Testis (tissue), 3 donors: ENCODE results near the gene ELFN1. TPM values are rescaled to one million over a fixed set of nuclear protein-coding genes. Genes with fewer than 3 reads are reported as not detected.

Source experiments
- DNase-seq: peaks from one replicate; pipeline ENCODE4 v3.0.0-alpha.2; 2019
- H3K27ac ChIP-seq, 2 donors: fragments of 200-600 bp; sonication (generic); one replicate each; pipeline ENCODE4 v1.5.1; 2019
- H3K27me3 ChIP-seq: fragments of 200-600 bp; sonication (generic); one replicate; pipeline ENCODE4 v1.5.1; 2019
- H3K36me3 ChIP-seq: fragments of 200-600 bp; sonication (generic); one replicate; pipeline ENCODE4 v1.5.1; 2017; ENCODE audit warnings: low read depth; ENCODE audit errors: missing control alignments
- H3K4me1 ChIP-seq: fragments of 200-600 bp; sonication (generic); one replicate; pipeline ENCODE4 v1.5.1; 2019
- H3K4me3 ChIP-seq, 2 donors: fragments of 200-600 bp; sonication (generic); one replicate each; pipeline ENCODE4 v1.5.1; 2017 to 2019
- H3K9me3 ChIP-seq: fragments of 200-600 bp; sonication (generic); one replicate; pipeline ENCODE4 v1.5.1; 2017
- POLR2A ChIP-seq: fragments of 450-650 bp; IDR thresholded peaks from one replicate; pipeline ENCODE4 v1.6.1; 2017; ENCODE audit warnings: antibody characterized with exemption, mild to moderate bottlenecking, moderate library complexity
- WGBS, 2 donors: methylation state at CpG; one replicate each; pipeline ENCODE4 v1.1.5; 2018; 5-methylcytosine and 5-hydroxymethylcytosine counted together
- intact Hi-C: fragments of 100-400 bp; cut with DNase I; formaldehyde crosslinking; loops from one replicate; pipeline ENCODE4 v1.15.1; 2023; ENCODE audit warnings: low total_unique reads
- polyA plus RNA-seq: library from polyadenylated mRNA; stranded (reverse); fragments of 350-450 nt; fragmentation: Illumina TruSeq; extraction: RNeasy Lipid Tissue Mini Kit (QIAGEN cat#74804); gene quantifications from one replicate; pipeline ENCODE4 v1.2.3, GENCODE V29; 2014; ENCODE audit warnings: low read depth, low replicate concordance; ENCODE audit not compliant: insufficient read depth
- total RNA-seq, 2 donors: library from RNA; depleted of rRNA; stranded (reverse); fragments of >200 nt; gene quantifications; one replicate each; pipeline ENCODE4 v1.2.3, GENCODE V29; 2016
- TF ChIP-seq, protein P1 (sequence below), 3 experiments: fragments of 450-650 bp in 2 of 3; fragments of 200-600 bp in 1 of 3; sonication (generic) in 1 of 3; IDR thresholded peaks; one replicate each; pipeline ENCODE4 v1.5.1; 2016 to 2019; ENCODE audit warnings: antibody characterized with exemption in 3 of 3, mild to moderate bottlenecking in 2 of 3, moderate library complexity in 1 of 3

The ELFN1 gene
- total and polyA plus RNA-seq, 3 donors from 2014 or later: 2.3 to 3.2 (median 2.8) TPM

DNA sequence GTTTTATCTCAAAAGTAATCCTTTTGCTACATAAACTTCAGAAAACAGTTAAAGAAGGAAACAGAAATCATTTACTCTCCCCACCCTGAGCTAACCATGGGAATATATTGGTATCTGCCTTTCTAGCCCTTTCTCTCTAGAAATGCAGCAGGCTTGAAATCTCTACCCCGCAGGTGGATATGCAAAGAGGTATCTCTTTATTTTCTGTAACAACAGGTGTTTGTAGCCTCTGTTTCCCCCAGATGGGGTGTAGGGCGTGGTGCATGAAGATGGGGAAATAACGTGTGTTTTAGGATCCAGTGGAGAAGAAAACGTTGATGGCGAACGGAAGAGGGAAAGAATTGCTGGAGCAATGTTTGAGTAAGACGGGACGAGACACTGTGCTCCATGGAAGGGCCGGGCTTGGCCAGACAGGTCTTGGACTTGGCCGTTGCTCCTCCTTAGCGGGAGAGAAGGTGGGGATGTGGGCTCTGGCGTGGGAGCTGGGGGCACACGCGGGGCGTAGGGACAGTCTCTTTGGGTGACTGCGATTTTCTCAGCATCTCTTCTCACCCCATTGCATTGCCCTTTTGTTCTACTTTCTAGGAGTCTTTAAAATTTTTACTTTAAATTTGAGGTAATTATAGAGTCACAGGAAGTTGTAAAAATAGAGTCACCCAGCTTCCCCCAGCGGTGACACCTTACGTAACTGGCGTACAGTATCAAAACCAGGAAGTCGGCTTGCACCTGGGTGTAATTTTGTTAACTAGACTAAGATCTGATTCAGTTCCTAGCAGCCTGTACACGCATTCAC lies 82.9 kb downstream of the ELFN1 start:
- Histone ChIP-seq H3K9me3 (no peaks in the 10 kb centered on the region), H3K4me1 (peaks cover 15% of the 10 kb centered on the region), H3K27ac (no peak overlapping the region), H3K27me3 (no peaks in the 10 kb centered on the region), H3K36me3 (no peaks in the 10 kb centered on the region), H3K4me3 (no peak overlapping the region)
- no peak for DNase-seq
- TF ChIP-seq, protein P1, sequence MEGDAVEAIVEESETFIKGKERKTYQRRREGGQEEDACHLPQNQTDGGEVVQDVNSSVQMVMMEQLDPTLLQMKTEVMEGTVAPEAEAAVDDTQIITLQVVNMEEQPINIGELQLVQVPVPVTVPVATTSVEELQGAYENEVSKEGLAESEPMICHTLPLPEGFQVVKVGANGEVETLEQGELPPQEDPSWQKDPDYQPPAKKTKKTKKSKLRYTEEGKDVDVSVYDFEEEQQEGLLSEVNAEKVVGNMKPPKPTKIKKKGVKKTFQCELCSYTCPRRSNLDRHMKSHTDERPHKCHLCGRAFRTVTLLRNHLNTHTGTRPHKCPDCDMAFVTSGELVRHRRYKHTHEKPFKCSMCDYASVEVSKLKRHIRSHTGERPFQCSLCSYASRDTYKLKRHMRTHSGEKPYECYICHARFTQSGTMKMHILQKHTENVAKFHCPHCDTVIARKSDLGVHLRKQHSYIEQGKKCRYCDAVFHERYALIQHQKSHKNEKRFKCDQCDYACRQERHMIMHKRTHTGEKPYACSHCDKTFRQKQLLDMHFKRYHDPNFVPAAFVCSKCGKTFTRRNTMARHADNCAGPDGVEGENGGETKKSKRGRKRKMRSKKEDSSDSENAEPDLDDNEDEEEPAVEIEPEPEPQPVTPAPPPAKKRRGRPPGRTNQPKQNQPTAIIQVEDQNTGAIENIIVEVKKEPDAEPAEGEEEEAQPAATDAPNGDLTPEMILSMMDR (IDR thresholded peaks at IDR 0.05): no peak
- no peak for TF ChIP-seq POLR2A
- WGBS, 2 donors: 78 to 83% methylated on average over 21 of the region's 21 CpGs
- intact Hi-C loops: no loop called here

DNA sequence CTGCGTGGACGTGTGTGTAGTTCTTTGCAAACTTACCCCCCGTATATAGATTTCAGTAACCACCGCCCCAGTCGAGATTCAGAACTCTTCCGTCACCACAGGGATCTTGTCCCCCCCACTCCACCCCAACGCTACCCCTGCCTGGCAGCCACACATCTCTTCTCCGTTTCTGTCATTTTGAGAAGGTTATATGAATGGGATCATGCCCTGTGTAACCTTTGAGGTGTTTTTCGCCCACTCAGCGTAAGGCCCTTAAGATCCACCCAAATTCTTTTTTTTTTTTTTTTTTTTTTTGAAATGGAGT lies 83.4 kb downstream of the ELFN1 start:
- H3K27ac ChIP-seq: no peak overlapping the region
- H3K9me3 ChIP-seq: no peaks in the 10 kb centered on the region
- DNase-seq: no peak
- no peak for TF ChIP-seq POLR2A
- TF ChIP-seq, protein P1 (IDR thresholded peaks at IDR 0.05): no peak
- H3K36me3 ChIP-seq: no peaks in the 10 kb centered on the region
- no peak overlapping the region for H3K4me3 ChIP-seq
- intact Hi-C loops: no loop called here
- 90 to 92% methylated on average over 10 of the region's 10 CpGs for WGBS, 2 donors
- H3K4me1 ChIP-seq: peaks cover 15% of the 10 kb centered on the region
- no peaks in the 10 kb centered on the region for H3K27me3 ChIP-seq

- no peaks in the 10 kb centered on the region for H3K27me3 ChIP-seq
- intact Hi-C loops: no loop called here
- no peaks in the 10 kb centered on the region for H3K9me3 ChIP-seq
- peaks cover 6% of the 10 kb centered on the region for H3K4me1 ChIP-seq
- no peak overlapping the region for H3K27ac ChIP-seq
- no peak for DNase-seq
- WGBS, 2 donors: 87 to 92% methylated on average over 5 of the region's 5 CpGs
- TF ChIP-seq, protein P1 (IDR thresholded peaks at IDR 0.05): no peak
- no peak for TF ChIP-seq POLR2A
- H3K36me3 ChIP-seq: no peaks in the 10 kb centered on the region
- no peak overlapping the region for H3K4me3 ChIP-seq
These were observed 84.3 kb downstream of the ELFN1 start for GRCh38 chr7:1754345-1754908.

DNA sequence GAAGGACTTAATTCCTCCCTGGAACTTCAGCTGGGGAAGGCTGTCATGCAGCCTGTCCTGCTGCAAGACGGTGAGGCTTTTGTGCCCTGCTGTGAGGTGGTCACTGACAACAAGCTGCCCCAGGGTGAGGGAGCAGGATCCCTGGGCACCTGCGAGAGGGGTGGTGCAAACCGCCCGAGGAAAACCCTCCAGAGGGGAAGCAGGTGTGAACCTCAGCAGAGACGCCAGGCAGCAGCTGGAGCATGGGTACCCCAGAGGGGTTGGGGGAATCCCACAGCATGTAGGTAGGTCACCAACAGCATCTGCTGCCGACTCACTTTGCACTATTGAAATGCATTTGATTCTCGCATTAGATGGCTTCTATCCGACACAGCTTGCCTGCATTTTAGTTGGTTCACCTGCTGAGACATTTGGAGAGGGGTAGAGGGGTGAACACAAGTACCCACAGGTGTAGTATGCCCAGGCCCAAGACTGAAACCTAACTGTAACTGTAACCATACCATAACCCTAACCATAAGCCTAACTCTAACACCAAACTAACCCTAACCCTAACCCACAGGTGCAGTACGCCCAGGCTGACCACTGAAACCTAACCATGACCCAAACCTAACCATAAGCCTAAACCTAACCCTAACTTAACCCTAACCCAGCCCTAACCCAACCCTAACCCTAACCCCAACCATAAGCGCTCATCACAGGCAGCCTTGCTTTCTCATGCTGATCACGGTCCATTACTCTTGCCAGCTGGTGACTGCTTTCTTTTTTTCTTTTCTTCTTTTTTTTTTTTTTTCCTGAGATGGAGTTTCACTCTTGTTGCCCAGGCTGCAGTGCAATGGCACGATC lies 85.9 kb downstream of the ELFN1 start:
- intact Hi-C loops: no loop called here

More for the DNA sequence above, 85.9 kb downstream of the ELFN1 start:
- WGBS, 2 donors: 90 to 91% methylated on average over 11 to 12 of the region's 12 CpGs
- H3K27ac ChIP-seq: no peak overlapping the region
- H3K9me3 ChIP-seq: no peaks in the 10 kb centered on the region
- H3K4me3 ChIP-seq: no peak overlapping the region
- no peaks in the 10 kb centered on the region for H3K27me3 ChIP-seq
- H3K36me3 ChIP-seq: no peaks in the 10 kb centered on the region
- no peak for TF ChIP-seq POLR2A
- TF ChIP-seq, protein P1 (IDR thresholded peaks at IDR 0.05): no peak
- H3K4me1 ChIP-seq: no peaks in the 10 kb centered on the region
- no peak for DNase-seq
